Measurements from ENCODE around the gene SALL1.

Gene SALL1

DNA sequence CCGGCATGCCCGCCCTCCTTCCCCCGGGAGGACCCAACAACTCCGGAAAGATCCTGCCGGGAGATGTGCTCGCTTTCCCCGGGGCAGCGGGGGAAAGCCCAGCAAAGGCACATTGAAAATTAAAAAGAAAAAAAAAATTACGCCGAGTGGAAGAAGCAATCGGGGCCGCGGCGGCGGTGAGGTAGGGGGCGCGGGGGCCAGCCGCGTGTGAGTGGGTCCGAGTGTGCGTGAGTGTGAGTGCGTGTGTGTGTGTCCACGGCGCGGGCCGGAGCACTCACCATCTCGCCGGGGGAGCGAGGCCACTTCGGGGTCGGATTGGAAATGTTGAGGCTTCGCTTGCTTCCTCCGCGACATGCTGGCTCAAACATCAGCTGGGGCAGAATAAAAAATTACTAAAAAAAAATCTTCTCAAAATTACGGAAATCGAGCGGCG, at the start of gene SALL1:
Gene SALL1, minus strand, starts transcription at position 383 of the 433 bp plus-strand sequence. Its CDS starts 29 bp downstream, at position 354.
- DNase-seq = no peak

DNA sequence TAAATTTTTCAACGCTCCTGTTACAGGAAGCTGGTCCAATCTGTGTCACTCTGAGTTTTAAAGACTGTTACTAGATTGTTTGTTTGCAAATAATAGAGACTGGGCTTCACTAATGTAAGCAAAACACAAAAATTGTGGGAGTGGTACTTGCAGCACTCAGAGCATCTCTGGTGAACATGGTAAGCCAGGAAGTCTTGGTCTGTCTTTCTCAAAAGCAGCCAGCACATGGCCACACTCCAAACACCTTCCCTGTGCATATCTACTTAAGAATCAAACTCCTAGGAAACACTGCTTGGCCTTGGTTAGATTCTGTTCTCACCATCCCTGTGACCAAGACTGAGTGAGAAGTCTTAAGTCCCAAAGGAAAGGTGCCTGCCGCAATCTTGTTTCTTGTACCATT, 49.7 kb upstream of the SALL1 start:
- no peak for DNase-seq

DNA sequence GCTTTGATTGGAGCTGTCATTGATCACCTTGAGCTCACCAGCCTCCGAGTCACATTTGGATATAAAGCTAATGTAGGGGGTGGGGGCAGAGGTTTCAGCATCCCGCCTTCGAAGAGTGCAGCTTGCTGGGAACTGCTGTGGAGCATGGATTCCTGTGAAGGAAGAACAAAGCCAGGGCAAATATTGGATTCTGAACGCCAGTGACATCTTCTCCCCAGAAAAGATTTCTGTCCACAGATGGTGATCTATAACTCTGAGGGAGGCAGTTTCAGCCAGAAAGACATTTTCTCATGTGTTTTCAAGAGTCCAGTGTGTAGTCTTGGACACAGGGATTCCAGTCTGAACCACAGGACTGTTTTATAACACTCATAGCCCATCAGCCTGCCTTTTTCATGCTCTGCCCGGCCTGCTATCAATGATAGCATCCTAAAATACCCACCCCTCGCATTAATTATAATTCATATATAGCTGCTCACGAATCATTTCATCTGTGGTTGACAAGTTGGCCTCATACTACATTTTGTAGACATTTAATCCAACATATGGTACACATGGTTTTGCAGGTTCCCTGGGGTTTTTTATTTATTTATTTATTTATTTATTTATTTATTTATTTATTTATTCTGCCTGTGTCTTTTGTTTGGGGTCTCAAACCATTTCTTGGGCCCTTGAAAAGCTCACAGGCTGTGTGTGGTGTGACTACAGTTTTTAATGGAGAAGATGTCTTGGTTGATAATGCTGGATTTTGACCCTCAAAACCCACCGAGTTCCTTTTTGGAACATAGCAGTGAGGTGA, 47.1 kb upstream of the SALL1 start:
- no peak for DNase-seq

DNA sequence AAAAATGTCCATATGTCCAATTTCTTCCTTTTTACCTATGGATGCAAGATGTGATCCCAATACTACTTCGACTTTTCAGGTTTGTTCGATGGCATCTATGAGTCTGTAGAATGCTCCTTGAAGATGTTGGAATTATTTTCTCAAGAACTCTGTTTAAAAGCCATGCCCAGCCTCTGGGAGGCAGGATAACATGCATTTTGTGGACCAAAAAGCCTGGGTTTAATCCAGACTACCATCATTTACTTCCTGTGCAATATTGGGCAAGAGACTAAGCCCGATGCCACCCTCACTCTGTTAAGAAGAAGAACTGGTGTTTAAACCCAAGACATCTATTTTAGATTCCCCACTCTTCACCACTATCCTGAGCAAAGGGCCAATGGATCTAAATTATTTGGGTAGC, 42.8 kb upstream of the SALL1 start:
- DNase-seq = no peak

DNA sequence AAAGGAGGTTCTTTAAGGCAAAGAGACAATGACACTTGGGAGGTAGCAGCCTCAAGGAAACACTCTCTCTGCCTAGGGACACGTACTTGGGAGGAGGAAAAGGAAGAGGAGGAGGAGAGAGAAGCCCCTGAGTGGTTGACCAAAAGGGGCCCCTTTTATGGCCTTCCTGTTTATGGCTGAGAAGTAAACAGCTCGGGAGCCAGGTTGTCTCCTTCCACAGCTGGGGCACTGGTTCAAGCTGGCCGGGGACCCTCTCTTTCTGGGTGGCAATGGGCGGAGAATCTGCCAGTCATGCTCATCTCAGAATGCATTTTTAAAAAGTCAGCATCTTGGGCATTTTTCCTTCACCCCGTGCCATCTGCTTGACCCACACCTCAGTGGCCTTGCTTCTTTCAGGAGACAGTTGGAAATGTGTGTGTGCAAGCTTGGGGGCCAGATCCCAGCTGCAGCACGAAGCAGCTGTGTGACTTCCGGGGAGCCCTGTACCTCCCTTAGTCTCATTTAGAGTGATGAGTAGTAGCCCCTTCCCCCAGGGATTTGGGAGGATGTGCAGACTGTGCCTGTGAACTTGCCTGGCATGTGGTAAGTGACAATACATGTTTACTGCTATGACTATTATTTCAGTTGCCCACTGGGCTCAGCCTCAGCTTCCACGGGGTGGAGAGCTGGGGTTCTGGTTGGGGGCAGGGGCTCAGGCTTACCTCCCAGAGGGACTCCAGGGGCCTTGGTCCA, 33.8 kb upstream of the SALL1 start:
- DNase-seq = no peak

DNA sequence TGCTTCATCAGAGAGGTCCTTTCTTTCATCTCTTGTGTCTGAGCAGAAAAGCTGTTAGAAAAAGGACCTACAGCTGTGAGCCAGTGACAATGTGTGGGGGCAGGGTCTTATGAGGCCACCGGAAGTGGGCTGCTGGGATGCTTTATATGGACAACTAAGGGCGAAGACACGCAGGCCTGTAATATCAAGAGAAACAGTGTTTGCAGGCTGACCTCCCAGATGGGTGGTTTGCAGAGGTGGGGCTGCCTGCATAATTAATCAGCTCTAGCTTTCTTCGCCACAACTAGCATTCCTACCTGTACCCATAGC, 30.4 kb upstream of the SALL1 start:
- DNase-seq = no peak

DNA sequence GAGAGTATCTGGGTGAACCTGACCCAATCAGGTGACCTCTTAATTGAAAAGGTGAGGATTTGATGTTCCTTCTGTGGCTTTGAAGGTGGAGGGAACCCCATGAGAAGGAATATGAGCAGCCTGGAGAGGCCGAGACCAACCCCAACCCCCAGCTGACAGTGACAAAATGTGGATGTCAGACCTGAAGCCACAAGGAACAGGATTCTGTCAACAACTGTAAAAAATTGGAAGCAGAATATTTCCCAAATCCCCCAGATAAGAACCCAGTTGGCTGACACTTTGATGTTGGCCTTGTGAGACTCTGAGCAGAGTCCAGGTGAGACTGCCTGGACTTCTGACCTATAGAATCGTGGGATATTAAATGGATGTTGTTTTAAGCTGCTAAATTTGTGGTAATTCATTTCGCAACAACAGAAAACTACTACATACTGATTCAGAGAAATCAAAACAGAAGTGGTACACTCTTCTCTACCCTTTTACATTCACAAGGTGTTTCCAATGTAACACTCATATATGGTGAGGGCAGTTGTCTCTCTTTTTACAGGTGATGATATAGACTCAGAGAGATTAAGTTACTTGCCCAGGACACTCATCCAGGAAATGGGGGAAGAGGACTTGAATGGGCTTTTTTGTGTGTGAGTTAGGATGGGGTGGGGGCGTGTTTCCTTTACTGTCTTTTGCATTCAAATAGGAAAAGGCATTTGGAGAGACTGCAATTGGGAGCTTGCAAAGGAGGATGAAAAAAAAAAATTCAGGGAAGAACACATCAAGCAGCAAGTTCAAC, 29.8 kb upstream of the SALL1 start:
- no peak for DNase-seq

DNA sequence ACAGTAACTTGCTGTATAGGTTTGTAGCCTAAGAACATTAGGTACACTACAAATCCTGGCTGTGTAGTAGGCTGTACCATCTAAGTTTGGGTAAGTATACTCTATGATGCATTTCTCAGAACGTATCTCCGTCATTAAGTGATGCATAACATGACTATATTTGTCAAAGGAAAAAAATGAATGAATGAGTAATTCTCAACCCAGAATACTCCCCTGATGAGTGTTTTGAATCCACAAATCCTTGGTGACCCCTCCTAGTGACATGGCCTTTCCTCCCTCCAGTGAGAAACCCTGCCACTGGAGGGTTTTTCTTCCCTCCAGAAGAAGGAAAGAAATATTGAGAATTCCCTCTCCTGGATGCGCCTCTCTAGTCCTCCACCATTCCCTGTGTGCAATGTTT, 24.0 kb upstream of the SALL1 start:
- DNase-seq = no peak

DNA sequence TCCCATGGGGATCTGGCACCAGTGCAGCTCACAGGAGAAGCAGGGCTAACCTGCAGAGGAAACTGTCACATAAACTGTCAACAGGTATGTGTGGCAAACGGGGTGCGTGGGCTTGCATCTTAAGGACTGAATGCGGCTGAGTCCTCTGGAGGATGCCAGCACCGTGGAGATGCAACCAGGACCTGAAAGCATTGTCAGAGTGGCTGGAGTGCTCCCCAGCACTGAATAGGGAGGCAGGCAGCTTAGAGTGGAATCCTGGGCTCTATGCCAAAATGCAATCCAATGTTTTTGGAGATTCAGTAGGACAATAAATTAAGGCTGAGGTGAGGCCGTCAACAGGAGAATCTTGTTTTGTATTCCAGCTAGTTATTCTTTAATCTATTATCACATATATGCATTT, 21.3 kb upstream of the SALL1 start:
- no peak for DNase-seq

DNA sequence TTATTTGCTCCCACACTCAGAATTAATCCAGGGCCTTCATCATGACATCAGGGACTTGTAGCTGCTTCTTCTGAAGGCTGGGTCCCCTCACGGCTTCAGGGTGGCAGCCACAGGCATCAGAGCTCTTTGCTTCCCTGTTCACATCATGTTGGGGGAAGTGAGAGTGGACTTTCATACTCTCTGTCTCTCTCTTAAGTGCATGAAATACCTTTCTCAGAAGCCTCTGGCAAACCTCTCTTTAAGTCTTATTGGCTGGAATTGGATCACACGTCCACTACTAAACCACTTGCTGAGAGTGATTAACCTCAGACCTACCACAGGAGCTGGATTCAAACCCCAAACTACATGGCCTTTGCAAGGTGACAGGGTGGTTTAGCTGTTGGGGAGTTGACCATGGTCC, 17.7 kb upstream of the SALL1 start:
- no peak for DNase-seq

DNA sequence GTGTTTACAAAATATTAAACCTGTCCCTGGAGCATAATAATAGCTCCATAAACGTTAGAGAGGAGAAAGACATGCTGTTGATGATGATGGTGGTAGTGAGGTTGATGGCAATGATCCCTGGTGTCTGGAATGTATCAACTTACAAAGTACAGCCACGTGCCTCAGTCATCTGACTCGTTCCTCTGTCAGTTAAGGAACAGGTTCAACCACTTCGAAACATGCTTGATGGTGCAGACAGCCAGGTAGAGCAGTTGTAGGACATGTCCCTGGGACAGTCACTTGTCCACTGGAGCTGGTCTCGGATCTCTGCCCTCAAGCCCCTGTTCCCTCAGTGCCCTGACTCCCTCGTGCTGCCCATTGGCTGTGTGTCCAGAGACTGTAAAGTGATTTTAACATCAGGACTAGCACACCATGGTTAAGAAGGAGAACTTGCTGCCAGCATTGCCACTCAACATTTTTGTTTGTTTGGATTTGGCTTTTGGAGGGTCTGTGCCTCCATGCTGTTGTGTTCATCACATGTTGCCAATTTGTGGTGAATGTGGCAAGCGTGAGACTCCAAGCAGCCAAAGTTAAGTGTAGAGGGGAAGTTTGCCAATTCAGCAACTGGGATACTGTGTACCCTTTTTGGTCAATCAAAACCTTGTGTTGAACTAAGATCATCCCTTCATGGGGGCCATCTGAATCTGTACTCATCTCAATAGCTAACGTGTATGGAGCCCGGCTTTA, 16.3 kb upstream of the SALL1 start:
- no peak for DNase-seq

DNA sequence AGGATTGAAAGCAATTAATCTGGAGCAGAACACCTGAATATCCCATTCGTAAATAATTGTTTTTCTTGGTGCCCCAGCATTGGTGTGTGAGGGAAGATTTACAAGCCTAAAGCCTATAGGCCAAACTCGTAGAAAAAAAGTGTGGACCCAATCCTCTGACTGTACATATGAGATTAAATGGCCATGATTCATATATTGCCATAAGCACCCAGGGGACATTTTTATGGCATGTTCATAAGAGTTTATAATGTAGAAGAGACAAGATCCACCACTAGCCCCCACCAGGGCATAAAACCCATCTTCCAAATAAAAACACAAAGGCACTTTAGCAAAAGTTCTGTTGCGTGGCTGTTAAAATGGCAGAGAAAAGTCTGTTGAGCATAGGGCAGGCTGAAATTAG, 15.5 kb upstream of the SALL1 start:
- DNase-seq = no peak

DNA sequence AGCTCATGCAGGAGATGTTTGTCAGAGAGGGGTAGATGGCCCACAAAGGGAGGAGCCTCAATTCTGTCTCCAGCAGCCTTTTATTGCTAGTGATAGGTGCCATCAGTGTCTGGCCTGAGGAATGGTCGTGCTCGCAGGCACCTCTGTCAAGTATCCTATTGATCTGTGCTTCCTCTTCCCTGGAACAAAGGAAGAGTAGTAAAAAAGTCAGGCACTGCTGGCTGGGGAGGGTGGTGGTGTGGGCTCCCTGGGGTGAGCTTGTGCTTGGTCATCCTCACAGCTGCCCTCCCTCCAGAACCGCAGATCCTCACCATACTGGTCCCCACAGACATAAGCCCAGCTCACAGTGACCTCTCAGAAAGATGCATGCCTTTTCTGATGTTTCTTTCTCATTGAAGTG, 15.0 kb upstream of the SALL1 start:
- no peak for DNase-seq

DNA sequence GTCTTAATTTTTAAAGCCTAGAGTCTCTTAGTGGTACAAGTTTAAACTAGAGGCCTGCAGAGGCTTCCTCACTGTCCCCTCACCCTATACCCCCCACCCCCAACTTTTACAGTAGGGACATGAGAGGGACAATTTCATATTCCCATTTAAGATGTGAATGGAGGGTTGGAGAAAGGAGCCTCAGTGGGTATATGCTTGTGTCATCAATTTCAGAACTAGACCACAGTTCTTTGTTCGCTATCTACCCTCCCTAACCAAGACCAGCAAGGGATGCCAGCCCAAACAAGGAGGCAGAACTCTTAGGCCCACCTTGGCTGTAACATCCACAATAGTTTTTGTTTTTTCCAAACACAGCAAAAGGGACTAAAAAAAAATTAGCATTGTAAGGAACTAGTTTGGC, 14.0 kb upstream of the SALL1 start:
- no peak for DNase-seq

DNA sequence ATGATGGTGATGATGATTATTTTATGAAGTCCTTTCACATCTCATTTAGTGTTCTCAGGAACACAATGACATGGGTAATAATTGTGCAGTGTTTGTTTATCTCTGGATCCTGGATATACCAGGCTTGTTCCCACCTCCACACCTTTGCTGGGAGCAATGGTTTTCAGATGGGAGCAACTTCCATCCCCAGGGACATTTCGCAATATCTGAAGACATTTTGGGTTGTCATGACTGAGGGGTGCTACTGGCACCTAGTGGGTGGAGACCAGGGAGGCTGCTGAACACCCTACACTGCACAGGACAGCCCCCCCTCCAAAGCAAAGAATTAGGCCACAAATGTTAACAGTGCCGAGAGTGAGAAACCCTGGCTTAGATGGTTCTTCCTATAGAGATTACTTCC, 13.5 kb upstream of the SALL1 start:
- no peak for DNase-seq

DNA sequence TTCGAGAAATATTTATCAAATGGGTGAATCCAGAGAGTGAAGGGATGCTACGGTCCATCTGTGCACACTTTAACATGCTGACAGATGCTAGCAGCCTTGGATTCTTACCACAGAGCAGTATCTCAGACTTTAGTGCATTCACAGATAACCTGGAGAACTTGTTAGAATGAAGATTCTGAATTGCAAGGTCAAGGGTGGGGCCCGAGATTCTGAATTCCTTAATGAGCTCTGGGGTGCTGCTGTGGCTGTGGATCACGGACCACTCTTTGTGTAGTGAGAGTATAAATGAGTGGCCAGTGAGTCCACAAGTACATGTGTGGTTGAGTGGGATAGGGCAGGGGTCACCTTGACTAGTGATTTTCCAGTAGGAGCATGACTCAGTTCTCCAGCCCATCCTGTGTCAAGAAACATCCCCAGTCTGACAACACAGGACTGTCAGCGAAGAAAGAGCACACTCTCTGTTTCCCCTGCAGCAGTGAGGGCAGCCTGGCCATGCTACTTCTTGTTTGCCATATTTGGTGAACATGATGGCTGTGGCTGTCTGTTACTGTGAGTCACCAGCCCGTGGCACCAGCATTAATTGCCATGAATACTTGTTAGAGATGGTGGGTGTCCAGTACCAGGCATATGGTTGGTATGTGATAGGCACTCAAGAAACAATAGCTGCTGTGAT, 13.0 kb upstream of the SALL1 start:
- DNase-seq = no peak

DNA sequence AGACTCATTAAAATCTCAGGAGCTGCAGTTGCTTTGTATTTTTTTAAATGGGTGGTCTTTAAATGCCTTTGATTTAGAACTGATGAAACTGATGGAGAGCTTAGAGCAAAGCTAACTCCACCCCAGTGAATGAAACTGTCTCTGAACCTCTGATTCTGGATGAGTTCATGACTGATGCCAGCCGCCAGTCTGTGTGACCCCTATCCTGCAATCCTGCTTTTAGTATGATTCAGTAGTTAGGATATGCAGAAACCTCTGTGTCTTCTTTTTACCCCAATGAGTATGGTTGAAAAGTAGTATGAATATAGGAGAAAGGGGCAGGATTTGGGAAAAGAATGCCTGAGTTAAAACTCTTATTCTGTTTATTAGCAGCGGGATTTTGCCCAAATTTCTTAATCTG, 12.3 kb upstream of the SALL1 start:
- DNase-seq = no peak

DNA sequence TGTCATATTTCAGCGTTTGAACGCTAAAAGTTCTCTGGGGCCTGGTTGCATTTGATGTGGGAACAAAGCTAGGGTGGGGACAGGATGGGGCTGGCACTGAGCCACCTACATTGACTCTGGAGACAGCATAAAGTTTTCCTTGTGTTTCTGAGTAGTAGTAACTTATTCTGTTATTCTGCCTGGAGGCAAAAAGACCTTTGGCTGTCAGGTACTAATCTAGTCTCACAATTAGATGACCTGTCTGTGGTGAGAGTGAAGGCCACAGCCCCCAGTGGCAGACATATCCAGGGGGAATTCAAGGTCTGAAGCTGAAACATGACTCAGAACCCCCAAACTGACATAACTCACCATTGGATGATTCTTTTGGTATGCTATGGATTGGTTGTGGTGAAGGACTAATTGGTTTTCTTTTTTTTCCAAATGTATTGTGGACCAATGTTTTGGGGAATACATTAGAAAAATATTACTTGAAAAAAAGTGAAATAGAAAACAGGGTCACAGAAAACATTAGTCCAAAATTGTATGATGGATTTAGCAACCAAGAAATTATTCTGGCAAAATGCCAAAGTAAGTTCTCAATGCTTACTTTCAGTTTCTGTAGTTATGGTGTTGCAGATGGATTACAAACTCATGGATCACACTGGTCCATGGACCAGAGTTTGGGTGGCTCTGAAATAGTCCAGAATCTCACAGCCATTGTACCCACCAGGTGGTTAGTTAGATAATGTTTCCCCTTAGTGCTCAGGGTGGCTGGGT, 10.5 kb upstream of the SALL1 start:
- DNase-seq = no peak

DNA sequence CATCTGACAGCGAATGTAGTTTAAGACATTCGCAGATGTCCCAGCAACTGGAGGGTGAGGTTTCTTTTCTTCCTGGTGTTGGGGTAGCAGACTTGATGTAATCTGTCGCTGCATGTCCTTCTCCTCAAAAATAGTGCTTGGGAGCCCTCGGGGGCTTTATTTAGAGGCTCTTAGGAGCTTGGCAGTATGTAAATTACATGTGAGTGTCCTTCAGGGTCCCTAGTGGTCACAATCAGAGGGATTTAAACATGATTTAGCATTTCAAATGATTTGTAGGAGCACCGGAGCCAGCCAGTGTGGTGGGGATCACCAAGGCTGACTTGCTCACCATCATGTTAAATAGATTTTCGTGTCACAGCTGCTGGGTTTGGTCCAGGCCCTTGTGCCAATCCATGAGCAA, 8.8 kb upstream of the SALL1 start:
- DNase-seq = no peak

DNA sequence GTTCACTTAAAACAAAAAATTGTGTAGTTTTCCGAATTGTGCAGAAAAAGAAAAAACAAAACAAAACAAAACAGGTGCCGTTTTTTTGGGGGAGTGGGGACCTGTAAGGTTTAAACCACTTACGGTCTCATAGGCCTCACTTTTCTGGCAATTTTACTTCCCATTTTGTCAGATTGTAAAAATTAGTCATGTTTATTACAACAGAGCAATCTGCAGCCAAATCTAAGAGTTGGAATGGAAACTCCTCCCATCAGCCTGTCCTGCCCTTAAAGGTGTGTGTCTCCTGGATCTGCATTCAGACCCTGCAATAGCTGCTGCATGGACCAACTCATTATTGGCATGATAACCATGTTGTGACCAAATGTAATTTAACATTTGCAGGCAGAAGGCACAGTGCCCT, 8.2 kb upstream of the SALL1 start:
- no peak for DNase-seq

DNA sequence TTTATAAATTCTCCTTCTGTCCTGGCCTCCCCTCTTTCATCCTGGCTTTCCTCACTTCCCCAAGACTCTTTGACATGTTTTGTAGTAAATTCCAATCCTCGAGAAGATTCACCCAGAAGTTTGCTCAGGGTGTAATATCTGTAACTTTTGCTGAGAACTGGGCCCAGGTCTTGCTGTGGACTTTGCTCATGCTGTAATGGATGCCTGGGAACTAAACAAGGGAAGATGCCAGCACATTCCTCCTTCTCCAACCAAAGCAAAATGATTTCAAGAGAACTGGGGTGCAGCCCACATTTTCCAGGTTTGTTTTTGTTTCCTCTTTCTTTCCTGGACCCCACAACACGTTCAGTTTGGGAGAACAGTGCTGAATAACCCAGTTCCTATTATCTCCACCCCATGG, 6.6 kb upstream of the SALL1 start:
- DNase-seq = no peak

DNA sequence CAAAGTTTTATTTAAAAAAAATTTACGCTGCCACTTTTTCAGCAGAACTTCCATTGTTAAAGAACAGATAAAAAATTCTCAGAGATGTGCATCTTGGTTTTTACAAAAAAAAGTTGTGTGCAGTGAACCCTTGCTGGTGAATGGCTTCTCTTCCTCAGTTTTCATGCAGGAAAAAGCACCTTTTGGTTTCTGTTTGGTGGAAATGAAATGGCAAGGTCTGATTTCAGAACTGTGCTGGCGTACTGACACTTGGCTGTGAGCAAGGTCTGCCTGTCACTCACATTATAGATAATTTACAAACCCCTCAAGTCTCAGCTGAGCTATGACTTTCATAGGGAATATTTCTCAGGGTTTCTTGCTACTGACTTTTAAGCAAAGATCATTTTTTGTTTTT, 5.7 kb upstream of the SALL1 start:
- no peak for DNase-seq
